NT2/D1 (cell line): ENCODE results near the gene MCL1.

Experiments
- YY1 ChIP-seq: IDR thresholded peaks from 2 replicates; pipeline ENCODE4 v1.6.1; 2011; ENCODE audit not compliant: insufficient read length, insufficient read depth
- ZNF274 ChIP-seq: IDR thresholded peaks from 2 replicates; pipeline ENCODE4 v1.6.1; 2011; ENCODE audit warnings: mild to moderate bottlenecking, low read depth, low read length

DNA sequence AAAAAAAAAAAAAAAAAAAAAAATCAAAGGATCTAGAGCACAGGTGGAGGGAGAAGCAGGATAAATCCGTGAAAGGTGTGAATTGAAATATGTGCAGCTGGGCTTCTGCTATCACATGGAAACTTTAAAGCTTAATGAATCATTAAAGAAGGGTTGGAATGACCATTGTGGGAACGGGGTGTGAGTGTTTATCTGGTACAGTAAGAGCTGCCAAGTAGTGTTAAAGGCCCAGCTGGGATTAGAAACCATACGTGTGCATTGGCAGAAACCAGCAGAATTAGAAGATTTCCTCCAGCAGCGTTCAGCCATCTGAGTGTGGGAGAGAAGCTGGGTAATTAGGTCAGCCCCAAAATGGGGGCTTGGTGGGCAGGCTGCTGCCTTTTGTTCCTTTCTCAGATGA lies 50.4 kb downstream of the MCL1 start:
- TF ChIP-seq ZNF274 (no peak), YY1 (no peak)
